Epithelial cell of esophagus (primary cell): ENCODE data around the gene KSR1.
"Not testable (repeated sequence)": the region's sequence is repeated elsewhere in the genome, so short reads cannot be mapped to it uniquely, and the experiment has no call there.

ENCODE experiments used
- DNase-seq: peaks from one replicate; pipeline ENCODE4 v3.0.0; 2010; ENCODE audit warnings: low read depth
- H3K4me3 ChIP-seq: 2 replicates; pipeline ENCODE4 v1.5.1; 2011; ENCODE audit warnings: mild to moderate bottlenecking, low read length, control low read depth
- TF ChIP-seq, protein P1 (sequence below): IDR thresholded peaks from 2 replicates; pipeline ENCODE4 v1.5.1; 2011; ENCODE audit warnings: low read depth, mild to moderate bottlenecking, low read length, control low read depth, inconsistent platforms; ENCODE audit not compliant: insufficient read depth; ENCODE audit errors: missing control alignments

Gene KSR1

GRCh38 chr17:27651411-27652345, 195.4 kb downstream of the KSR1 start:
- TF ChIP-seq, protein P1, sequence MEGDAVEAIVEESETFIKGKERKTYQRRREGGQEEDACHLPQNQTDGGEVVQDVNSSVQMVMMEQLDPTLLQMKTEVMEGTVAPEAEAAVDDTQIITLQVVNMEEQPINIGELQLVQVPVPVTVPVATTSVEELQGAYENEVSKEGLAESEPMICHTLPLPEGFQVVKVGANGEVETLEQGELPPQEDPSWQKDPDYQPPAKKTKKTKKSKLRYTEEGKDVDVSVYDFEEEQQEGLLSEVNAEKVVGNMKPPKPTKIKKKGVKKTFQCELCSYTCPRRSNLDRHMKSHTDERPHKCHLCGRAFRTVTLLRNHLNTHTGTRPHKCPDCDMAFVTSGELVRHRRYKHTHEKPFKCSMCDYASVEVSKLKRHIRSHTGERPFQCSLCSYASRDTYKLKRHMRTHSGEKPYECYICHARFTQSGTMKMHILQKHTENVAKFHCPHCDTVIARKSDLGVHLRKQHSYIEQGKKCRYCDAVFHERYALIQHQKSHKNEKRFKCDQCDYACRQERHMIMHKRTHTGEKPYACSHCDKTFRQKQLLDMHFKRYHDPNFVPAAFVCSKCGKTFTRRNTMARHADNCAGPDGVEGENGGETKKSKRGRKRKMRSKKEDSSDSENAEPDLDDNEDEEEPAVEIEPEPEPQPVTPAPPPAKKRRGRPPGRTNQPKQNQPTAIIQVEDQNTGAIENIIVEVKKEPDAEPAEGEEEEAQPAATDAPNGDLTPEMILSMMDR = peak; percentile 71
- peak; percentile 41 for DNase-seq
- no peak overlapping the region for H3K4me3 ChIP-seq

DNA sequence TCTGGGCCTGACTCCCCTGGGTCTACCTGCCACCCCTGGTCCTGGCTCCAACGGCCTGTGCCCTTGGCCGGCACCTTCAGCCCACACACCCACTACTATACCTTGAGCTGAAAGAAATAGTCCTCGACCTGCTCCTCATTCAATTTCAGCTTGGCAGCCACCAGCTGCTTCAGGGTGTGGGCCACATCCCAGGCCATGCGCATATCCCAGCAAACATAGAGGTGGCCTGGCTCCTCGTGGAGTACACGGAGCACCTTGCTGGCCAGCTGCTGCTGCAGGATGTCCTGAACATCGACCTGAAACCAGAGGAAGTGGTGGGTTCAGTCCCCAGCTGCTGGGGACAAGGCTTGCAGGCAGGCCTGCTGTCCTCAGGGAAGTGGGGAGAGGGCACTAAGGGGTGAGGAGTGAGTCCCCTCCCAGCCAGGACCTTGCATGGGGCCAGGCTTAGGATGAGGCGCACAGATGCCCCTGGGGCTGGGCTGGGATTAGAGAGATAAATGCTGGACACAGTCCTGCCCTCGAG, 197.3 kb downstream of the KSR1 start:
- DNase-seq, H3K4me3 ChIP-seq: not testable (repeated sequence)

DNA sequence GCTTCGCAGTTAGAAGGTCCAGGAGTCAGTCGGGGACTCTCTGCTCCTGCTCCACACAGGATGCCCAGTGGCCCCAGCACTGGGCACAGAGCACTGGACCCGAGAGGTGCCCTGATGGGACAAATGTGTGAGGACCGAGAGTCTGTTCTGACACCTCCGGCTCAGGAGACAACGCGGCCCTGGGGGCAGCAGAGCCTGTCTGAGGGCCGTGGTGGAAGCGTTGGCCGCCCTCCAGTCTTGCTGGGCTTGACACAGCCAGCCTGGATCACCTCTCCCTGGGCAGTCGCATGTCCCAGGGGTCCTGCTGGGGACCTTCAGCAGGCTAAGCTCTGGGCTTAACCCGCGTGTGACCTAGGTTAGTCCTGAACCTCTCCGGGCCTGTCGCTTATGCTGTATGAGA, 197.9 kb downstream of the KSR1 start:
- no peak for DNase-seq
- TF ChIP-seq, protein P1 = no peak

DNA sequence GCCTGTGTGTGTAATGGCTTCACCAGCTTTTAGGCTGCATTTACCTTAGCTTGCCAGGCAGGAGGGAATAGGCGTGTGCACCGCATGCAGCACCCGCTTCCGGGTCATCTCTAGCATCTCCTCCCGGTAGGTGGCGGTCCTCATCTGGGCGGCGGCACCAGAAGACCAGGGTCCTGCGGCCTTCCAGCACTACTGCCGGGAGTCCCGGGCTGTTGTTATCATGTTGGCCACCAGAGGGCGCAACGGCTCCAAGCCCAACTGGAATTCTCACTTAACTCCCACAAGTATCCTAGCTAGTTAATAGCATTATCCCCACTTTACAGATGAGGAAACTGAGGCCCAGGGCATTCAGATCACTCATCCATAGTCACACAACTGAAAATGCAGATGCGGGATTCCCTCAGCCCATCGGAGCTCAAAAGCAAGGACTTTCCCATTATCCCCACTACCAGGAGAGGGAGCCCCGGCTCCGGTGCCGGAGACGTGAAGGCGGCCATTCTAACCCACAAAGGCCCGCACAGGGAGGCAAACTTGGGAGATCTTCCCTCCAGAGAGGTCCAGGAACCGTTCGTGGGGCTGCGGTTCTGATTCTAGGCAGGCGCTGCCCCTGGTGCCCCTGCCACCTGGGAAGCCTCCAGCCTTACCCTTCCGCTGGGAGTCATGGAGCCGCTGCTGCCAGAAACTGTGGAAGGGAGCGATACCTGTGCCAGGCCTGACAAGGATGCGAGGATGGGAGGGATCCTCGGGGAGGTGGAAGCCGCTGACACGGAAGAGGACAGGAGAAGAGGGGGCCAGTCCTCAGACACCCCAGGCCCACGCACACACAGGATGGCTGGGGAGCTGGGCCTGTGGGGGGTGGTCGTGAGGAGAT, 198.6 kb downstream of the KSR1 start:
- peak; percentile 59 for DNase-seq
- no peak overlapping the region for H3K4me3 ChIP-seq
- TF ChIP-seq, protein P1 = peak; percentile 82

More for the DNA sequence above, 197.9 kb downstream of the KSR1 start:
- H3K4me3 ChIP-seq = no peak overlapping the region

DNA sequence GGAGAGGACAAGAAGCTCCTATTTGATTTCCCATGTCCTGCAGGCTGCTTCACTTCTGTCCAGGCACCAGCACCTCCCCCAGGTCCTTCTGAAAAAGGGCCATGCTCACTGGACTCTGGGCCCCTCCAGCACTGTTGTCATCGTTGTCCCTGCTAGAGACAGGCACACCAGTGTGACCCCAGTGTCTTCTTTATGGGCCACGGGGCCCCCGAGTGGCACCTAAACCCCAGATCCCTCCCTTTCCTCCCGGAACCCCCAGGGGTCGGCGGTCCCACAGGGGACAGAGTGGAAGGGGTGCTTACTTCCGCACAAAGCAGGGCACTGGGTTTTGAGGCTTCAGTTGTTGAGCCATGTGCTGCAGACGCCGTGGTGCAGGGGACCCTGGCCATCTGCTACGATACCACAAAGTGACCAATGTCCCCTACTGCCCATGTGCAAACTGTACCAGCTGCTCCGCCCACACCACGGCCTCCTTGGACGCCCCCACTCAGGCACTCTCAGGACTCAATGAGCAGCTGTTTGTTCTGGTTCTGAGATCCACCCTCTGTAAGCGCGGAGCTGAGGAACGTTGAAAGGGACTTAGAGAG, 199.4 kb downstream of the KSR1 start:
- not testable (repeated sequence) for DNase-seq, H3K4me3 ChIP-seq

GRCh38 chr17:27656620-27657019, 200.4 kb downstream of the KSR1 start:
- not testable (repeated sequence) for H3K4me3 ChIP-seq, DNase-seq

DNA sequence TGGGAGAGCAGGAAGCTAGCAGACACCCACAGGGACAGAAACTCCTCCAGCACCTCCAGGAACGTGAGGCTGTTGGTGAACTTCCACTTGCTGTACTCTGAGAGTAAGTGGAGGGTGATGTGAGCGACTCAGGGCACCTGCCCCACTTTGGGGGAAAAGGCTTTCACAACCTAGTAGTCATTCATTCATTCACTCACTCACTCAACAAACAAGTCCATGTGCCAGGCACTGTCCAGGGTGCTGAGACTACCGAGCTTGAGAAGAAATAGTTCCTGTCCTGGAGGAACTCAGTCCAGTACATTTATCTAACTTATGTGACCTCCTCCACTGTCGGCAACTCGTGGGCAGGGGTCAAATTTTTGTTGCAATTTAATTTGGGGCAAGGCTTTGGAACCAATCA, 201.4 kb downstream of the KSR1 start:
- TF ChIP-seq, protein P1 = no peak
- no peak overlapping the region for H3K4me3 ChIP-seq
- DNase-seq = peak; percentile 36

- TF ChIP-seq, protein P1 = no peak
- no peak for DNase-seq
- H3K4me3 ChIP-seq = no peak overlapping the region
Measured at GRCh38 chr17:27659683-27660082, 203.4 kb downstream of the KSR1 start.
